Stimulated activated CD4-positive, alpha-beta T cell treated with anti-CD3 and anti-CD28 coated beads, Interleukin-1b, Interleukin-23, amount 100 ng/mL, for 48 hours (primary cell): ENCODE results near the gene SMIM12.

Experiments used
- DNase-seq: peaks from one replicate; pipeline ENCODE4 v3.0.0-alpha.2; 2020

Gene SMIM12

GRCh38 chr1:34859446-34860200 is at the start of gene SMIM12:
TSS of gene SMIM12 (minus strand) at chr1:34859749. CDS start at chr1:34855977, 3,772 bp downstream.
- peak; percentile 93 for DNase-seq

- DNase-seq: no peak
These were observed 48.8 kb upstream of the SMIM12 start for GRCh38 chr1:34908369-34908768.

- DNase-seq: no peak
These were observed 48.0 kb upstream of the SMIM12 start for GRCh38 chr1:34907487-34908090.

- DNase-seq: no peak
These were observed 47.2 kb upstream of the SMIM12 start for GRCh38 chr1:34906756-34907155.

- DNase-seq: no peak
These were observed 46.7 kb upstream of the SMIM12 start for GRCh38 chr1:34906222-34906621.

- no peak for DNase-seq
These were observed 45.5 kb upstream of the SMIM12 start for GRCh38 chr1:34905098-34905459.

- DNase-seq: no peak
These were observed 44.9 kb upstream of the SMIM12 start for GRCh38 chr1:34904236-34905097.

GRCh38 chr1:34901919-34902318 is 42.4 kb upstream of the SMIM12 start:
- no peak for DNase-seq

- no peak for DNase-seq
These were observed 41.4 kb upstream of the SMIM12 start for GRCh38 chr1:34900775-34901502.

GRCh38 chr1:34899906-34900305 is 40.4 kb upstream of the SMIM12 start:
- DNase-seq: no peak

GRCh38 chr1:34899471-34899870 is 39.9 kb upstream of the SMIM12 start:
- no peak for DNase-seq

- DNase-seq: no peak
These were observed 38.8 kb upstream of the SMIM12 start for GRCh38 chr1:34898330-34898761.

GRCh38 chr1:34896612-34897011 is 37.1 kb upstream of the SMIM12 start:
- DNase-seq: no peak

- DNase-seq: no peak
These were observed 30.2 kb upstream of the SMIM12 start for GRCh38 chr1:34889705-34890104.

GRCh38 chr1:34887593-34887992 is 28.0 kb upstream of the SMIM12 start:
- DNase-seq: no peak

GRCh38 chr1:34885405-34886247 is 26.1 kb upstream of the SMIM12 start:
- peak; percentile 63 for DNase-seq

GRCh38 chr1:34884961-34885360 is 25.4 kb upstream of the SMIM12 start:
- no peak for DNase-seq

GRCh38 chr1:34884536-34884935 is 25.0 kb upstream of the SMIM12 start:
- DNase-seq: no peak

- no peak for DNase-seq
These were observed 19.7 kb upstream of the SMIM12 start for GRCh38 chr1:34879230-34879629.

- DNase-seq: no peak
These were observed 16.9 kb upstream of the SMIM12 start for GRCh38 chr1:34876406-34876805.

- no peak for DNase-seq
These were observed 14.9 kb upstream of the SMIM12 start for GRCh38 chr1:34874296-34874952.

- no peak for DNase-seq
These were observed 12.6 kb upstream of the SMIM12 start for GRCh38 chr1:34872133-34872503.
